Naive thymus-derived CD8-positive, alpha-beta T cell (primary cell): ENCODE data around the gene WDR26. TPM values are rescaled to one million over a fixed set of nuclear protein-coding genes. Genes with fewer than 3 reads are reported as not detected.
"Not testable (repeated sequence)": the region's sequence is repeated elsewhere in the genome, so short reads cannot be mapped to it uniquely, and the experiment has no call there.

ENCODE experiments used
- ATAC-seq, 2 donors: fragments of 150-1000 bp; cut with Tn5 transposase in 1 of 2; sonication (Bioruptor Pico), chemical (Tn5 transposase) in 1 of 2; 1 replicate in 1 of 2; 2 replicates in 1 of 2; pipeline ENCODE4 v1.10.0; 2021; ENCODE audit warnings: mild to moderate bottlenecking in 2 of 2, moderate library complexity in 2 of 2
- POLR2A ChIA-PET: fragments of 350-600 bp; sonication (Branson Sonifier 250); formaldehyde crosslinking; loops from one replicate; lab custom pipeline; 2021; ENCODE audit warnings: antibody characterized with exemption; lab: Charles Lee
- DNase-seq, 10 donors: peaks; one replicate each; pipeline versions ENCODE4 v3.0.0 to v3.0.0-alpha.2; 2020 to 2022
- H3K27ac Mint-ChIP-seq, 10 donors: one replicate each; pipeline ENCODE4 v1.8.0; 2020 to 2022; ENCODE audit warnings: mild to moderate bottlenecking in 10 of 10, mixed read lengths in 10 of 10, moderate library complexity in 4 of 10, inconsistent platforms in 1 of 10
- H3K27me3 Mint-ChIP-seq, 5 donors: one replicate each; pipeline ENCODE4 v1.8.0; 2021 to 2022; ENCODE audit warnings: mixed read lengths in 5 of 5
- H3K36me3 Mint-ChIP-seq, 3 donors: one replicate each; pipeline ENCODE4 v1.8.0; 2020 to 2022; ENCODE audit warnings: mixed read lengths in 3 of 3, mild to moderate bottlenecking in 2 of 3, inconsistent platforms in 1 of 3
- H3K4me1 Mint-ChIP-seq, 4 donors: one replicate each; pipeline ENCODE4 v1.8.0; 2021 to 2022; ENCODE audit warnings: mixed read lengths in 4 of 4
- H3K4me3 Mint-ChIP-seq, 10 donors: one replicate each; pipeline ENCODE4 v1.8.0; 2020 to 2022; ENCODE audit warnings: mild to moderate bottlenecking in 10 of 10, mixed read lengths in 10 of 10, moderate library complexity in 6 of 10, inconsistent platforms in 1 of 10
- H3K9me3 Mint-ChIP-seq, 9 donors: one replicate each; pipeline ENCODE4 v1.8.0; 2020 to 2022; ENCODE audit warnings: mixed read lengths in 9 of 9, mild to moderate bottlenecking in 3 of 9, inconsistent platforms in 1 of 9, moderate library complexity in 1 of 9
- polyA plus RNA-seq, 3 donors: library from polyadenylated mRNA; unstranded; fragments of 300-500 nt; fragmentation: Illumina TruSeq; gene quantifications; one replicate each; pipeline ENCODE4 v1.2.3, GENCODE V29; 2021
- total RNA-seq, 8 experiments: library from RNA in 2 of 8; stranded (reverse) in 2 of 8; gene quantifications; one replicate each; pipeline ENCODE4 v1.2.3 and lab custom pipeline; 2021 to 2026

Gene WDR26
- total and polyA plus RNA-seq, 5 experiments from 2014 or later, result 2.7 to 121 (median 3.8) TPM

DNA sequence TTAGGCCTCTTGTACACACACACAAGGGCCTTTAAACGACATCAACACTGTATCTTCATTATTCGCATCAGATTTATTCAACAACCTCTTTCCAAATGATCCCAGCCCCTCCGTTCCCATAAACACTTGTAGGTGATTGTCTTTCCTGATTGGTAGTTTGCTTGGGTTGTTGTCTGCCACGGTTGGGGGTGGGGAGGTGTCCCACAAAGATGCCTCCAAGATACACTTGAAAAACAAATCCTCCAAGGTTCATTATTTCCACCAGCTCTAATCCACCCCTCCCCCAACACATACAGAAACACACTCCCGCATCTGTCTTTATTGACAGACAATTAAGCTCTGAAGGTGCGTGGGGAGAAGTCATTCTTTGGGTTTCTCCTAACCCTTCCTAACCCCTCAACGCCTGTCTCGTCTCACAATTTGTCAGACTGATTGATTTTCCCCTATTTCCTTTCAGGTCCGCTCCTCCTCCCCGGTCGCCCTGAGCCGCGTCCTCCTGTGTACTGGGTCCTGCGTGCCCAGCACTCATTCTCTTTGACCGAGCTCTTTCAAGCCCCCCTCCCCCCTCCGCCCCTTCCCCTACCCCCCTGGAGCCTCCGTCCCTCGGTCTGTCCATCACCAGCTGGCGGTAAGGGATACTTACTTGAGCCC lies 1.4 kb downstream of the WDR26 start:
- H3K27me3 Mint-ChIP-seq, result no peaks in the 10 kb centered on the region
- peak overlapping the region; percentile 80 to 97 (median 90) for H3K27ac Mint-ChIP-seq
- DNase-seq (peak in 4 of 10 donors; percentile 23 to 34 (median 28)), ATAC-seq (no peak)
- peaks cover 0 to 27% (median 0%) of the 10 kb centered on the region in 3 donors for H3K36me3 Mint-ChIP-seq
- no peaks in the 10 kb centered on the region for H3K9me3 Mint-ChIP-seq
- POLR2A ChIA-PET, result interaction anchor here (0.6 to 2.4 kb wide), 5 partner anchors 45 to 1707 kb away, joined by 3 to 7 read pairs (median 4); no protein-coding TSS in a partner anchor
- peak overlapping the region; percentile 80 to 97 (median 88) for H3K4me3 Mint-ChIP-seq
- peaks cover 18 to 68% (median 59%) of the 10 kb centered on the region in 4 donors for H3K4me1 Mint-ChIP-seq

- peak overlapping the region; percentile 80 to 97 (median 90) for H3K27ac Mint-ChIP-seq
- H3K4me3 Mint-ChIP-seq, result peak overlapping the region; percentile 80 to 97 (median 88)
- no peaks in the 10 kb centered on the region for H3K27me3 Mint-ChIP-seq
- H3K9me3 Mint-ChIP-seq, result no peaks in the 10 kb centered on the region
- peaks cover 20 to 72% (median 60%) of the 10 kb centered on the region in 4 donors for H3K4me1 Mint-ChIP-seq
- peak in 3 of 10 donors; percentile 12 to 34 (median 28) for DNase-seq
- ATAC-seq, result no peak
- H3K36me3 Mint-ChIP-seq, result peaks cover 0 to 31% (median 0%) of the 10 kb centered on the region in 3 donors
- POLR2A ChIA-PET, result interaction anchor here (0.5 to 2.4 kb wide), 8 partner anchors 10 to 125 kb away, joined by 3 to 7 read pairs (median 4); no protein-coding TSS in a partner anchor
These were observed 1.9 kb downstream of the WDR26 start for GRCh38 chr1:224432672-224433040.

DNA sequence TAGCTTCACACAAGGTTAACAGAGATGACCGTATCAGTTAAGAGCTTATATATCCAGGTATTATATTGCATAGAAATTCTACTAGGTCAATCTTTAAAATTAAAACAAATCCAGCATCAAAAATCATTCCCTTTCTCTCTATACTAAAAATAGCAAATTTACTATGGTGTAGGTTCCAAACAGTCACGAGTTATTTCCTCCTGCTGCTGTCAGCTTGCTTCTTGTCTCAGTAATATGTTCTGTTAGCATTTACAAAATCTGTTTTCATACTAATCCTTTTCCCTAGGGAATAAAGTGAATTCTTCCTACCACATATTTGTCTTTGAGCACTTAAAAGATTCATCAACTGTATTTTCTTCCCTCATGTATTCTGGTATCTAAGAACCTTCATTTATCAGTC lies 2.5 kb downstream of the WDR26 start:
- peak overlapping the region; percentile 80 to 97 (median 88) for H3K4me3 Mint-ChIP-seq
- peaks cover 0 to 35% (median 0%) of the 10 kb centered on the region in 3 donors for H3K36me3 Mint-ChIP-seq
- H3K27ac Mint-ChIP-seq, result peak overlapping the region; percentile 80 to 97 (median 90)
- H3K4me1 Mint-ChIP-seq, result peaks cover 23 to 74% (median 61%) of the 10 kb centered on the region in 4 donors
- H3K9me3 Mint-ChIP-seq, result no peaks in the 10 kb centered on the region
- DNase-seq, result no peak
- POLR2A ChIA-PET, result interaction anchor here (0.5 to 2.4 kb wide), 7 partner anchors 10 to 124 kb away, joined by 3 to 7 read pairs (median 4); partner anchors contain the start of gene NVL
- no peaks in the 10 kb centered on the region for H3K27me3 Mint-ChIP-seq
- ATAC-seq, result no peak

- DNase-seq (no peak), ATAC-seq (no peak)
- H3K27ac Mint-ChIP-seq, result peak overlapping the region in 9 of 10 donors; percentile 50 to 94 (median 80)
- POLR2A ChIA-PET, result interaction anchor here (1.0 to 2.4 kb wide), 4 partner anchors 9 to 102 kb away, joined by 3 to 7 read pairs (median 4); partner anchors contain the start of gene NVL
- peaks cover 0 to 38% (median 0%) of the 10 kb centered on the region in 3 donors for H3K36me3 Mint-ChIP-seq
- no peaks in the 10 kb centered on the region for H3K27me3 Mint-ChIP-seq
- H3K4me3 Mint-ChIP-seq, result peak overlapping the region; percentile 80 to 97 (median 88)
- no peaks in the 10 kb centered on the region for H3K9me3 Mint-ChIP-seq
- peaks cover 21 to 70% (median 57%) of the 10 kb centered on the region in 4 donors for H3K4me1 Mint-ChIP-seq
These were observed 2.9 kb downstream of the WDR26 start for GRCh38 chr1:224431726-224432125.

DNA sequence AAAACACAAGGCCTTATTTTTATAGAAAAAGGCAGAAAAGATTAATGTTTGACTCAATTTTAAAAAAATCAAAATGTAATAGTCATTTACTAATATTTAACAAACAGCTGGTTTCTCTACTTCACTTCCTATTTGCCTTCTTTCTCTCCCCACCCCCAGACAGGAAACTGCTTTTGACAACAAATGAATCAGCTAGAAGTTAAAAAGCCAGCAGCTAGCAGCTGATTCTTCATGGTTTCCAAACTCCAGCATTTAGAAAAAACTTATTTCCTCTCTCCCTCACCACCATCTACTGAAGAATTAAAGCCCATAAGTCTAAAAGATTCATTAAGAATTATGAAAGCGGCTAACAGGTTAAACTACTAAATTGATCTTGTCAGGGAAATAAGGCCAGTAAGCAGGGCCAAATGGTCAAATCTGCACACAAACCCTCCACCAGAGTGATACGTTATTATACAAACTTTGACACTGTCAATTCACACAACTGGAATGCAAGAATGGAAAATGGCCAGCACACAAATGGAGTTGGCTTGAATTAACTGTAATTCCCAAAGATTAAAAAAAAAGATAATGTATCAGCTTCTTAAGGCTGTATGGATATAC lies 4.0 kb downstream of the WDR26 start:
- DNase-seq (peak in 6 of 10 donors; percentile 30 to 63 (median 52)), ATAC-seq (no peak)
- Mint-ChIP-seq H3K36me3 (peaks cover 0 to 47% (median 3%) of the 10 kb centered on the region in 3 donors), H3K4me1 (peaks cover 20 to 67% (median 48%) of the 10 kb centered on the region in 4 donors), H3K27ac (peak overlapping the region; percentile 16 to 86 (median 66)), H3K4me3 (peak overlapping the region; percentile 55 to 83 (median 74)), H3K27me3 (no peaks in the 10 kb centered on the region), H3K9me3 (no peaks in the 10 kb centered on the region)
- POLR2A ChIA-PET, result interaction anchor here (0.9 to 1.3 kb wide), 4 partner anchors 13 to 101 kb away, joined by 3 to 4 read pairs (median 4); partner anchors contain the start of gene NVL

DNA sequence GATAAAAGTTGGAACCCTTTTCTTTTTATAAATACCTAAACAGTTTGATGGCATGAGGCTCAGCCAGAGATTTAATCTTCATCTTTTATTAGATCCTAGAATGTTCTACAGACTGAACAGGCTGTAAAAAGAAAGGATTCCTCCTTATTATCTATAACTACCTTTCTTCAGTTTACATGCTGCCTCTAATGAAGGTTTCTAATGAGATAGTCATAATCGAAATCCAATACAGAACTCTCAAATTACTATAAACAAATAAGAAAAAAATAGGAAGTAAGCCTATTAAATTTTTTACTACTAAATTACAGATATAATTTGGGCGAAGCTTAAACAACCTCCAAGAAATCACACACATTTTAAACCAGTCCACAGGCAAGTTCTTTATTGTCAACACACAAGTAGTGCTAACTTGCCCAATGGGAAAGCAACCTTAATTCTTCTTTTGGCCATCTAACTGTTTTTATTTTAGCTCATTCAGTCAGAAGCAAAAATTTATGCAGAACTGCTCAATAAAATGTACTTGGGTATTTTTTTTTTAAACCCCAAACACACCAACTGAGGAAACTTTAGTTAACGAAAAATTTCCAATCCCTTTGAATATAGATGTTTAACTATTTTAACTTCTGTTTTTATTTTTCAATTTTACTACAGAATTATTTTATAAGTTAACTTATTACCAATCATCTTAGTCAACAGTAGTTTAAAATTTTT lies 4.8 kb downstream of the WDR26 start:
- POLR2A ChIA-PET, result interaction anchor here (0.9 to 1.1 kb wide), 3 partner anchors 12 to 42 kb away, joined by 3 to 4 read pairs (median 3); no protein-coding TSS in a partner anchor
- peak overlapping the region in 1 of 10 donors; percentile 86 for H3K27ac Mint-ChIP-seq

GRCh38 chr1:224428713-224429112 lies 5.9 kb downstream of the WDR26 start:
- Mint-ChIP-seq H3K36me3 (peaks cover under 1 to 66% (median 5%) of the 10 kb centered on the region in 3 donors), H3K4me1 (peaks cover 22 to 70% (median 57%) of the 10 kb centered on the region in 4 donors), H3K4me3 (peak overlapping the region in 5 of 10 donors; percentile 12 to 52 (median 38)), H3K27ac (peak overlapping the region in 3 of 10 donors; percentile 20 to 52 (median 51))
- DNase-seq, H3K27me3 Mint-ChIP-seq, H3K9me3 Mint-ChIP-seq, ATAC-seq, POLR2A ChIA-PET: not testable (repeated sequence)

More for the DNA sequence above, 4.8 kb downstream of the WDR26 start:
- ATAC-seq (no peak), DNase-seq (no peak)
- Mint-ChIP-seq H3K27me3 (no peaks in the 10 kb centered on the region), H3K4me3 (no peak overlapping the region), H3K9me3 (no peaks in the 10 kb centered on the region), H3K4me1 (peaks cover 22 to 68% (median 49%) of the 10 kb centered on the region in 4 donors), H3K36me3 (peaks cover 0 to 55% (median 3%) of the 10 kb centered on the region in 3 donors)

DNA sequence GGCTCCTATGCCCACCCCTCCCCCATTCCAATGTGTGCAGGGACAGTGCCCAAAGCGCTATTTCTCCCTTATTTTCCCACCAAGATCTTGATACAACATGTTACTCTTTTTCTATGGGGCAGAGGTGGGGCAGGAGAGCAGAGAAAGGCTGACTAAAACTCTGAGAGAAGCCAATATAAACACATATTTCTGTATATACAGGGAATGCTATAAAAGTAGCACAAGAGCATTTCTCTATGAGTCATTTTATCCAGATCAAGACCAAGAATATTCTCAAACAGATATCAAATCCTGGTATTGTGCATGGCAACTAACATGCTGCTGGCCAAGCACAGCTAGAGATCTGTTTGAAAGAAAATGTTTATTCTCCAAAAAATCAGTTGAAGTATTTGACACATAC lies 7.3 kb downstream of the WDR26 start:
- POLR2A ChIA-PET, result no interaction called here
- H3K36me3 Mint-ChIP-seq, result peaks cover 8 to 77% (median 12%) of the 10 kb centered on the region in 3 donors
- no peak for DNase-seq
- H3K27ac Mint-ChIP-seq, result peak overlapping the region in 4 of 10 donors; percentile 7 to 71 (median 44)
- H3K4me1 Mint-ChIP-seq, result peaks cover 18 to 65% (median 51%) of the 10 kb centered on the region in 4 donors
- no peak overlapping the region for H3K4me3 Mint-ChIP-seq
- H3K27me3 Mint-ChIP-seq, result no peaks in the 10 kb centered on the region
- ATAC-seq, result no peak
- H3K9me3 Mint-ChIP-seq, result no peaks in the 10 kb centered on the region

DNA sequence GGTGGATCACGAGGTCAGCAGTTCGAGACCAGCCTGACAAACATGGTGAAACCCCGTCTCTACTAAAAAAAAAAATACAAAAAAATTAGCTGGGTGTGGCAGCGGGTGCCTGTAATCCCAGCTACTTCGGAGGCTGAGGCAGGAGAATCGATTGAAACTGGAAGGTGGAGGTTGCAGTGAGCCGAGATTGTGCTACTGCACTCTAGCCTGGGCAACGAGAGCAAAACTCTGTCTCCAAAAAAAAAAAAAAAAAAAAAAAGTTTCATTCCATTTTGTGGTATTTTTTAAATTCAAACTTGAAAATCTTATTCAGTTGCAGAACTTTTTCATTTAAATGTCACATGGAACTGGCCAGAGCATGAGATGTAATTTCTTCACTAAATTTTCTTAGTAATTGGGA lies 7.7 kb downstream of the WDR26 start:
- H3K9me3 Mint-ChIP-seq, result not testable (repeated sequence)
- peaks cover 11 to 81% (median 16%) of the 10 kb centered on the region in 3 donors for H3K36me3 Mint-ChIP-seq

GRCh38 chr1:224425279-224425884 lies 9.2 kb downstream of the WDR26 start:
- POLR2A ChIA-PET, result interaction anchor here (2.4 kb wide), 1 partner anchor 9 kb away, joined by 10 read pairs; the partner anchor contains the start of gene WDR26
- H3K36me3 Mint-ChIP-seq, result peaks cover 13 to 83% (median 22%) of the 10 kb centered on the region in 3 donors
- DNase-seq, result no peak

More for the DNA sequence above, 7.7 kb downstream of the WDR26 start:
- not testable (repeated sequence) for H3K27ac Mint-ChIP-seq, H3K27me3 Mint-ChIP-seq, H3K4me3 Mint-ChIP-seq, ATAC-seq, DNase-seq
- POLR2A ChIA-PET, result interaction anchor here (2.4 kb wide), 1 partner anchor 8 kb away, joined by 10 read pairs; the partner anchor contains the start of gene WDR26
- H3K4me1 Mint-ChIP-seq, result peaks cover 20 to 61% (median 50%) of the 10 kb centered on the region in 4 donors

DNA sequence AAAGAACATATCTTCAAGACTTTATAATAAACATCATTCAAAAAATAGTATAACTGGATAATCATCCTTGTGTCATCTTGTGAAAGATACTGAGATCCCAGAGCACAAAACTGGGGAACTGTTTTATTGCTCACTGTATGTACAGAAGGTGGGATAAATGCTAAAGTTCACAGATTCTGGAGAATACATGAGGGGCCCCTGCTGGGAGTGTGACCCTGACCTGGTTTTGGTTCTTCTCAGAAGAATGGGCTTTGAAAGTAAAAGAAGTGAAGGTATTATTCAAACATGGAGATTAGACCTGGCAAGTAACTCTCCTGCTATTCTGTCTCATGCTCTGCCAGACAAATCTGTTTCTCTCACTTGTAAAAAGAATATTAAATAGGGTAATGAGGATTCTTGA lies 14.5 kb downstream of the WDR26 start:
- Mint-ChIP-seq H3K4me3 (no peak overlapping the region), H3K36me3 (peaks cover 20 to 92% (median 38%) of the 10 kb centered on the region in 3 donors), H3K4me1 (peaks cover 17 to 39% (median 27%) of the 10 kb centered on the region in 4 donors), H3K9me3 (no peaks in the 10 kb centered on the region), H3K27ac (peak overlapping the region in 1 of 10 donors; percentile 34), H3K27me3 (no peaks in the 10 kb centered on the region)
- DNase-seq (no peak), ATAC-seq (no peak)
- POLR2A ChIA-PET, result interaction anchor here (1.0 kb wide), 1 partner anchor 15 kb away, joined by 3 read pairs; the partner anchor contains the start of gene WDR26

More at GRCh38 chr1:224425279-224425884, 9.2 kb downstream of the WDR26 start:
- peaks cover 16 to 49% (median 43%) of the 10 kb centered on the region in 4 donors for H3K4me1 Mint-ChIP-seq
- ATAC-seq, result no peak
- H3K9me3 Mint-ChIP-seq, result no peaks in the 10 kb centered on the region
- H3K27ac Mint-ChIP-seq, result peak overlapping the region in 4 of 10 donors; percentile 15 to 68 (median 42)
- H3K4me3 Mint-ChIP-seq, result no peak overlapping the region
- H3K27me3 Mint-ChIP-seq, result no peaks in the 10 kb centered on the region
